Measurements from ENCODE around the gene BUD13.

The BUD13 gene

GRCh38 chr11:116787436-116787785, 14.6 kb upstream of the BUD13 start:
- TF ChIP-seq POLR2AphosphoS5 (IDR thresholded peaks at IDR 0.05; ENCODE audit: low read depth) = no peak
- no peak for TF ChIP-seq GABPA (IDR thresholded peaks at IDR 0.05; ENCODE audit: low read depth)
- TF ChIP-seq SPI1 (IDR thresholded peaks at IDR 0.05; ENCODE audit: borderline replicate concordance, low read depth) = no peak
- TF ChIP-seq REST (IDR thresholded peaks at IDR 0.05; ENCODE audit: insufficient replicate concordance, low read depth) = no peak
- no peak for TF ChIP-seq CTCF (IDR thresholded peaks at IDR 0.05; ENCODE audit: insufficient read depth, low read length)
- Histone ChIP-seq H3K27ac (replicated peaks) (peak overlapping the region; percentile 70), H3K4me3 (replicated peaks; ENCODE audit: insufficient read depth, low read length) (peak overlapping the region; percentile 92), H3K27me3 (ENCODE audit: insufficient read depth, poor library complexity, severe bottlenecking) (no peaks in the 10 kb centered on the region)
- DNase-seq (ENCODE audit: low read depth in 1 of 2, low spot score in 1 of 2) = no peak

- DNase-seq (ENCODE audit: low read depth in 1 of 2, low spot score in 1 of 2) = no peak
- H3K27me3 ChIP-seq (ENCODE audit: insufficient read depth, poor library complexity, severe bottlenecking) = no peaks in the 10 kb centered on the region
- no peak for TF ChIP-seq GABPA (IDR thresholded peaks at IDR 0.05; ENCODE audit: low read depth)
- TF ChIP-seq SPI1 (IDR thresholded peaks at IDR 0.05; ENCODE audit: borderline replicate concordance, low read depth) = no peak
- TF ChIP-seq REST (IDR thresholded peaks at IDR 0.05; ENCODE audit: insufficient replicate concordance, low read depth) = no peak
- TF ChIP-seq CTCF (IDR thresholded peaks at IDR 0.05; ENCODE audit: insufficient read depth, low read length) = no peak
- no peak for TF ChIP-seq POLR2AphosphoS5 (IDR thresholded peaks at IDR 0.05; ENCODE audit: low read depth)
- H3K27ac ChIP-seq (replicated peaks) = peak overlapping the region; percentile 70
- H3K4me3 ChIP-seq (replicated peaks; ENCODE audit: insufficient read depth, low read length) = peak overlapping the region; percentile 92
These were observed 14.2 kb upstream of the BUD13 start for GRCh38 chr11:116786966-116787365.

GRCh38 chr11:116786326-116786725, 13.5 kb upstream of the BUD13 start:
- H3K4me3 ChIP-seq (replicated peaks; ENCODE audit: insufficient read depth, low read length) = no peak overlapping the region
- TF ChIP-seq POLR2AphosphoS5 (IDR thresholded peaks at IDR 0.05; ENCODE audit: low read depth) (no peak), GABPA (IDR thresholded peaks at IDR 0.05; ENCODE audit: low read depth) (no peak), CTCF (IDR thresholded peaks at IDR 0.05; ENCODE audit: insufficient read depth, low read length) (no peak), SPI1 (IDR thresholded peaks at IDR 0.05; ENCODE audit: borderline replicate concordance, low read depth) (no peak), REST (IDR thresholded peaks at IDR 0.05; ENCODE audit: insufficient replicate concordance, low read depth) (no peak)
- no peaks in the 10 kb centered on the region for H3K27me3 ChIP-seq (ENCODE audit: insufficient read depth, poor library complexity, severe bottlenecking)
- no peak overlapping the region for H3K27ac ChIP-seq (replicated peaks)
- no peak for DNase-seq (ENCODE audit: low read depth in 1 of 2, low spot score in 1 of 2)
